Panc1 (cell line): Measurements from ENCODE around the gene APLP1. TPM values are rescaled to one million over a fixed set of nuclear protein-coding genes. Genes with fewer than 3 reads are reported as not detected.

Source experiments
- ATAC-seq: fragments of 200-7000 bp; cut with Tn5 transposase; 2 replicates; pipeline ENCODE4 v1.9.1; 2020; ENCODE audit warnings: mild to moderate bottlenecking, moderate library complexity
- BruUV-seq: library from RNA; stranded (reverse); fragments of 400-500 nt; replicated peaks from 2 replicates; lab custom pipeline; 2021; lab: Mats Ljungman, UMichigan
- CTCF ChIA-PET: fragments of 300-600 bp; sonication (Branson Sonifier 250); formaldehyde crosslinking; loops from one replicate; lab custom pipeline; 2022; ENCODE audit warnings: antibody characterized with exemption; lab: Charles Lee
- POLR2A ChIA-PET: fragments of 300-600 bp; sonication (Branson Sonifier 250); formaldehyde crosslinking; loops from one replicate; lab custom pipeline; 2022; ENCODE audit warnings: antibody characterized with exemption; lab: Charles Lee
- DNase-seq: peaks from one replicate; pipeline ENCODE4 v3.0.0-alpha.2; 2010; ENCODE audit warnings: low read depth, low spot score
- H3K27ac ChIP-seq: 2 replicates; pipeline ENCODE4 v1.5.1; 2011; ENCODE audit warnings: mild to moderate bottlenecking, low read length, inconsistent platforms
- H3K27me3 ChIP-seq: fragments of 200-500 bp; sonication (Bioruptor generic); 2 replicates; pipeline ENCODE4 v1.6.0; 2014; ENCODE audit warnings: low read length, inconsistent platforms; ENCODE audit not compliant: control insufficient read depth, insufficient read depth
- H3K36me3 ChIP-seq: fragments of 200-500 bp; sonication (Bioruptor generic); 2 replicates; pipeline ENCODE4 v1.5.1; 2014; ENCODE audit warnings: inconsistent platforms, mild to moderate bottlenecking, low read length, moderate library complexity; ENCODE audit not compliant: control insufficient read depth, insufficient read depth
- H3K4me1 ChIP-seq: 2 replicates; pipeline ENCODE4 v1.5.1; 2011; ENCODE audit warnings: inconsistent platforms, mild to moderate bottlenecking, low read length, moderate library complexity; ENCODE audit not compliant: control insufficient read depth, insufficient read depth
- H3K4me3 ChIP-seq, 2 experiments: 2 replicates each; pipeline ENCODE4 v1.5.1; 2011 to 2012; ENCODE audit warnings: low read depth in 2 of 2, low read length in 2 of 2, mild to moderate bottlenecking in 2 of 2, inconsistent platforms in 1 of 2, moderate library complexity in 1 of 2
- H3K9me3 ChIP-seq: fragments of 200-500 bp; sonication (Bioruptor generic); 2 replicates; pipeline ENCODE4 v1.5.1; 2014; ENCODE audit warnings: low read depth, mild to moderate bottlenecking, inconsistent platforms, low read length, moderate library complexity; ENCODE audit not compliant: control insufficient read depth, insufficient read depth
- CTCF ChIP-seq: fragments of 450-650 bp; IDR thresholded peaks from 2 replicates; pipeline ENCODE4 v1.5.1; 2017; ENCODE audit warnings: mild to moderate bottlenecking
- POLR2AphosphoS5 ChIP-seq: IDR thresholded peaks from 2 replicates; pipeline ENCODE4 v1.6.1; 2012; ENCODE audit warnings: mild to moderate bottlenecking, low read depth, low read length, moderate library complexity
- SIN3A ChIP-seq: IDR thresholded peaks from 2 replicates; pipeline ENCODE4 v1.6.1; 2012; ENCODE audit warnings: low read depth, mild to moderate bottlenecking, low read length, moderate library complexity, borderline replicate concordance; ENCODE audit not compliant: insufficient read depth
- TCF7L2 ChIP-seq: IDR thresholded peaks from 2 replicates; pipeline ENCODE4 v1.6.1; 2011; ENCODE audit warnings: mild to moderate bottlenecking, low read depth, low read length, inconsistent platforms
- in situ Hi-C: cut with HindIII; loops from 2 replicates; pipeline ENCODE4 v1.10.0; 2016; ENCODE audit warnings: low sequenced_read_pairs, low pct_unique_long_range_greater_than_20kb
- intact Hi-C: fragments of 100-400 bp; cut with micrococcal nuclease; formaldehyde crosslinking; loops from one replicate; pipeline ENCODE4 v1.10.0; 2022; ENCODE audit not compliant: unreplicated experiment
- total RNA-seq: library from RNA; stranded (reverse); gene quantifications from one replicate; pipeline ENCODE4 v1.2.1, GENCODE V29; 2021; ENCODE audit not compliant: unreplicated experiment
- TF ChIP-seq, protein P1 (sequence below), 2 experiments: IDR thresholded peaks; 2 replicates each; pipeline ENCODE4 v1.6.1; 2011 to 2012; ENCODE audit warnings: low read depth in 2 of 2, control low read depth in 1 of 2, low read length in 1 of 2, mild to moderate bottlenecking in 1 of 2, moderate library complexity in 1 of 2; ENCODE audit not compliant: insufficient read depth in 1 of 2

Gene APLP1
- total RNA-seq, 1 experiment from 2014 or later, result 74.6 TPM

DNA sequence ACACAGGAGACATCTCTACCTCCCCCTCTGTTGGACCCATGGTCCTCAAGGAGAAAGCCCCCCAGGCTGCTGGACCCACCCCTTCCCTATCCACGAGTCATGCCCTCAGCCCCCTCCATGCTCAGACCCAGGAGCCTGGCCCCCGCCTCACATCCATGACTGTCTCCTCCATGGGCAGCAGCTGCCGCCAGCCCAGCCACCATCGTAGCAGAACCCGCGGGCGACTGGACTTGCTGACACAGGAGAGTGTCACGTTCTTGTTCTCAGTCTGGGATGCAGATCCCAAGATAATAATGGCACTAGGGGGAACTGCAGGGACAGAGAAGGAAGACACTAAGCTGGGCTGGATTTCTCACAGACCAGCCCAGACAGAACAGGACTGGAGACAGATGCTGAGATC is 19.9 kb upstream of the APLP1 start:
- POLR2A ChIA-PET, result no interaction called here
- ATAC-seq, result no peak
- Histone ChIP-seq H3K9me3 (no peaks in the 10 kb centered on the region), H3K36me3 (no peaks in the 10 kb centered on the region), H3K4me3 (no peak overlapping the region), H3K4me1 (peaks cover 11% of the 10 kb centered on the region), H3K27me3 (no peaks in the 10 kb centered on the region), H3K27ac (no peak overlapping the region)
- BruUV-seq, result no TSS peak
- TF ChIP-seq, protein P1, sequence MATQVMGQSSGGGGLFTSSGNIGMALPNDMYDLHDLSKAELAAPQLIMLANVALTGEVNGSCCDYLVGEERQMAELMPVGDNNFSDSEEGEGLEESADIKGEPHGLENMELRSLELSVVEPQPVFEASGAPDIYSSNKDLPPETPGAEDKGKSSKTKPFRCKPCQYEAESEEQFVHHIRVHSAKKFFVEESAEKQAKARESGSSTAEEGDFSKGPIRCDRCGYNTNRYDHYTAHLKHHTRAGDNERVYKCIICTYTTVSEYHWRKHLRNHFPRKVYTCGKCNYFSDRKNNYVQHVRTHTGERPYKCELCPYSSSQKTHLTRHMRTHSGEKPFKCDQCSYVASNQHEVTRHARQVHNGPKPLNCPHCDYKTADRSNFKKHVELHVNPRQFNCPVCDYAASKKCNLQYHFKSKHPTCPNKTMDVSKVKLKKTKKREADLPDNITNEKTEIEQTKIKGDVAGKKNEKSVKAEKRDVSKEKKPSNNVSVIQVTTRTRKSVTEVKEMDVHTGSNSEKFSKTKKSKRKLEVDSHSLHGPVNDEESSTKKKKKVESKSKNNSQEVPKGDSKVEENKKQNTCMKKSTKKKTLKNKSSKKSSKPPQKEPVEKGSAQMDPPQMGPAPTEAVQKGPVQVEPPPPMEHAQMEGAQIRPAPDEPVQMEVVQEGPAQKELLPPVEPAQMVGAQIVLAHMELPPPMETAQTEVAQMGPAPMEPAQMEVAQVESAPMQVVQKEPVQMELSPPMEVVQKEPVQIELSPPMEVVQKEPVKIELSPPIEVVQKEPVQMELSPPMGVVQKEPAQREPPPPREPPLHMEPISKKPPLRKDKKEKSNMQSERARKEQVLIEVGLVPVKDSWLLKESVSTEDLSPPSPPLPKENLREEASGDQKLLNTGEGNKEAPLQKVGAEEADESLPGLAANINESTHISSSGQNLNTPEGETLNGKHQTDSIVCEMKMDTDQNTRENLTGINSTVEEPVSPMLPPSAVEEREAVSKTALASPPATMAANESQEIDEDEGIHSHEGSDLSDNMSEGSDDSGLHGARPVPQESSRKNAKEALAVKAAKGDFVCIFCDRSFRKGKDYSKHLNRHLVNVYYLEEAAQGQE (IDR thresholded peaks at IDR 0.05; ENCODE audit: insufficient read depth in 1 of 2, low read depth in 2 of 2, low read length in 1 of 2), result no peak
- TF ChIP-seq TCF7L2 (no peak), POLR2AphosphoS5 (no peak), CTCF (no peak), SIN3A (no peak)
- DNase-seq, result no peak
- in situ Hi-C loops, result no loop called here
- intact Hi-C loops, result no loop called here
- CTCF ChIA-PET, result no interaction called here

GRCh38 chr19:35848919-35849505 is 19.4 kb upstream of the APLP1 start:
- Histone ChIP-seq H3K9me3 (no peaks in the 10 kb centered on the region), H3K4me1 (peaks cover 11% of the 10 kb centered on the region), H3K27ac (no peak overlapping the region), H3K36me3 (no peaks in the 10 kb centered on the region), H3K27me3 (no peaks in the 10 kb centered on the region), H3K4me3 (no peak overlapping the region)
- no TSS peak for BruUV-seq
- no peak for ATAC-seq
- no peak for DNase-seq
- TF ChIP-seq, protein P1 (IDR thresholded peaks at IDR 0.05; ENCODE audit: insufficient read depth in 1 of 2, low read depth in 2 of 2, low read length in 1 of 2), result 0 out of 4 replicates have a peak, but pooled peaks of 1 of the 2 experiments have one; percentile 16
- TF ChIP-seq SIN3A, result no peak
- CTCF ChIA-PET, result no interaction called here
- in situ Hi-C loops (no loop called here), intact Hi-C loops (no loop called here)
- POLR2A ChIA-PET, result no interaction called here
